RCC 7860 (cell line): ENCODE data around the gene IFRD1.
A peak's percentile ranks its signal among the peaks of the same experiment; 100 is the strongest.
"Not testable (repeated sequence)": the region's sequence is repeated elsewhere in the genome, so short reads cannot be mapped to it uniquely, and the experiment has no call there.

Experiments
- DNase-seq: peaks from one replicate; pipeline ENCODE4 v3.0.0-alpha.2; 2015; ENCODE audit warnings: low spot score
- FAIRE-seq: peaks from 2 replicates; lab custom pipeline; 2012; peaks lifted over from hg19 to GRCh38; lab: Jason Lieb, UNC

IFRD1 gene

DNA sequence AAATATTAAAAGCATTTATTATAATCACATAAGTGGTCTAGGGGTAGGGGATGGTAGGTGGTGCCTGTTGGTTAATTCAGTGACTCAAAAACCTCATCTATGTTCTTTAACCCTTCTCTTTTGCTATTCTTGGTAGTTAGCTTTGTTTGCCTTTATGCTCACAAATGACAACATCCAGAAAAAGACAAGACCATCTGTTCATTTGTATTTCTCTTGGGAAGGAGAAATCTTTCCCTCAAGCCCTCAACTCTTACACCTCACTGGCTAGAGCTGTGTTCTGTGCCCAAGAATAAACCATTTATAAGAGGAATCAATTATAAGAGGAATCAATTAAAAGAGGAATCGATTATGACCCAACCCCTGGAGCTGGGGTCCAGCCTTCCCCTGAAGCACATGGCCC, 10.8 kb upstream of the IFRD1 start:
- FAIRE-seq (no peak), DNase-seq (no peak)

DNA sequence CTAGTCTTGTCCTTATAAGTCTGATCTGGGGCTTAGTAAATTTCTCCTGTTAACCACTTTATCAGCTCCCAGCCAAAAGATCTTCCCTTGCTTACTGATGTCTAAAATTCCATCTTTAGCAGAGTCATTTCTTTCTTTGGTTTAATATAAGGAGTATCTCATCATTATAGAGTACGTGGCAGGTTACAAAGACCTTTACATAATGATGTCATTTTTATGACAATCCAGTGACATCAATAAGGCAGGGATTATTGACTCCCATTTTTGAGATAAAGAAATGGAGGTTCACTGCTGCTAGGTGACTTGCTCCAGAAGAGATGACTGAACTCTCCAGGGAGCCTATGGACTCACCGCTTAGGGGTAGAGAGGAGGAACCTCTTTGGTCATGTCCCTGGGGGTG, 8.1 kb upstream of the IFRD1 start:
- no peak for DNase-seq
- no peak for FAIRE-seq

DNA sequence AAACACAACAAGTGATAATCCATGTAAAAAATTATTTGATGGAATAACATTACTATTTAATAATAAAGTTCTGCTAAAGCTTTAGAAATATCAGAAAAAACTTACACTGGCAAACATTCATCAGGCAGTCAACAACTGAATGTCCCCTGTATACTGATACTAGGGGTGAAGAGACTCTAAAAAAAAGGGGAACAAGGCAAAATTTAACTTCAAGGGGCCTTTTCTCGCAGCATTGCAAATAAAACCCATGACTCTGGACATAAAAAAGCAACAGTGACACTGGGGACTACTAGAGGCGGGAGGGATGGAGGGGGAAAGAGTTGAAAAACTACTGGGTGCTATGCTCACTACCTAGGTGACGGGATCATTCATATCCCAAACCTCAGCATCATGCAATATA, 5.8 kb upstream of the IFRD1 start:
- FAIRE-seq (no peak), DNase-seq (no peak)

DNA sequence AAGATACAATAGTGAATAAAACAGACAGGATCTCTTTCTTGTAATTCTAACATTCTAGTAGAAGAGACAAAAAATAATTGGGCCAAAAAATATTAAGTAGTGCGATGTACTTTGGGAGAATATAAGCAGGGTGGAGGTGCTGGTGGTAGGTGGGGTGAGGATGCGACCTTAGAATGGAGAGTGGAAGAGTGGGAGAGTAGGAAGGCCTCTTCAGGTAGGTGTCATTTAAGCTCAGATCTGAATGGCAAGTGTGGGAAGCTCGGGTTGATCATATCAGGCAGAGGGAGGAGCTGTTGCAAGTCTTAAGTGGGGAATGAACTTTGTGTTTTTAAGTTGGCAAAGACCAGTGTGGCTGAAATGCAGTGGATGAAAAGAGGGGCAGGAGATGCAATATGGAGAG, 3.8 kb upstream of the IFRD1 start:
- FAIRE-seq (no peak), DNase-seq (no peak)

DNA sequence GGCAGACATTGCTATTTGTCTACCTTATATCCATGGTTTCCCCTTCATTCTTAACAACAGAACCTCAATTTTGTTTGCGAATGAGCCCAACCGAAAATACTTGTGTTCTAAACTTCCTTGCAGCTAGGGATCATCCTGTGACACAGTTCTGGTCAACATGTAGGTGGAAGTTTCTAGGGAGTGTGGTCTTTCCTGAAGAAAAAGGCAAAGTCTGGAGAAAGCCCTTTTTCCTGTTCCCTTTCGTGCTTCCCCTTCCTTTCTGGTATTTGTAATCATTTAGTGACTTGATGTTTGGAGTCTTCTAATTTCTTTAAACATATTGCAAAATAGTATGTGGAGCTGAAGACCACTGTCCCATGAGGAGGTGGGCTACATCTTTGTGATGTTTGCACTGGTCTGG, 2.9 kb upstream of the IFRD1 start:
- no peak for DNase-seq
- FAIRE-seq: no peak

DNA sequence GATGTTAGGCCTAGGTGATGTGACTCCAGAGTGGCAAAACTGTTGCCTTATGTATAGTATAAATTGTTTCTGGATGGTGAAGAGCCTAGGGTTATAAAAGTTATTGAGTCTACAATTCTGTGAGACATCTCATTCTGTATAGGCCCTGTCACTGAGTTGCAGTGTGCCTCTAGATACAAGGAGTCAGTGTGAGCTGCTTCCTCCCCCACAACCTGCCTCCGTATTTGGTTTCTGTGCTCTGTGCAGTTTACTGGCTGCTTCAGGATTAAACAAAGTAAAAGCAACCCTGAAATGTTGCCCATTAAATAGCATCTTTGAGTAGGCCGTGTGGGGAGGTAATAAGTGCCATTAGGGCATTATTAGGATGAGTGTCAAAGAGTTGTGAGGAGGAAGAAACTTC, 1.9 kb upstream of the IFRD1 start:
- FAIRE-seq (no peak), DNase-seq (no peak)

DNA sequence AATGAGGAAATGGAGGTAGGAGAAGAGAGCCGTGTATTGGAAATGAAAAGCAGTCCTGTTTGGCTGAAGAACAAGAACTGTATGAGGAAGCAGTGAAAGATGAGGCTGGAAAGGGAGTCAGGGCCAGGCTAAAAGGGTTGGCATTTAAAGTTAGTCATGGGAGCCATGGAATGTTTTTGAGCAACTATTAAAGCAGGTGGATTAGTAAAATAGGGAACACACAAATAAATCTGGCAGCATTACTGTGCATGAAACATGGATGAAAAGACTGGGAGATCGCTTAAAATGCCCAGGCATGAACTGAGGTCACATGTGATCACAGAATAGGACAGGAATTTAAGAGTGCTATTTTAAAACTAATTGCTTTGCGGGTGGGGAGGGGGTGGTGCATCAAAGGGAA, 1.4 kb upstream of the IFRD1 start:
- DNase-seq: no peak
- FAIRE-seq: no peak

DNA sequence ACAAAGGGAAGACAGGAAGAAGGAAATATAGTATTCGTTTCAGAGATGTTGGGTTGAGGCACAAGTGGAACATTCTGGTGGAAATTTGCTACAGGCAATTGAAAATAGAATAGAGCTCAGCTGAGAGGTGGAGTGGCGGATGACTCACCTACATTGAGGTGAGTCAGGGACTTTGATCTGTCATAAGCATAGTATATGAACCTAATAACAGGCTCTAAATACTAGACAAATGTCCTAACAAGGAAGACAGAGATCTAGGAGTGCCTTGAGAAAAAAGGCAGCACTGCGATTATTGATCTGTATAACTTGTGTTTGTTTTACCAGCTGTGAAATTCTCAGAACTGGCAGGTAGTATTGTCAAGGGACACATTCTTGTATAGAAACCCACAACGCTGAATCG, 907 bp upstream of the IFRD1 start:
- peak; percentile 78 for FAIRE-seq
- peak; percentile 55 for DNase-seq

DNA sequence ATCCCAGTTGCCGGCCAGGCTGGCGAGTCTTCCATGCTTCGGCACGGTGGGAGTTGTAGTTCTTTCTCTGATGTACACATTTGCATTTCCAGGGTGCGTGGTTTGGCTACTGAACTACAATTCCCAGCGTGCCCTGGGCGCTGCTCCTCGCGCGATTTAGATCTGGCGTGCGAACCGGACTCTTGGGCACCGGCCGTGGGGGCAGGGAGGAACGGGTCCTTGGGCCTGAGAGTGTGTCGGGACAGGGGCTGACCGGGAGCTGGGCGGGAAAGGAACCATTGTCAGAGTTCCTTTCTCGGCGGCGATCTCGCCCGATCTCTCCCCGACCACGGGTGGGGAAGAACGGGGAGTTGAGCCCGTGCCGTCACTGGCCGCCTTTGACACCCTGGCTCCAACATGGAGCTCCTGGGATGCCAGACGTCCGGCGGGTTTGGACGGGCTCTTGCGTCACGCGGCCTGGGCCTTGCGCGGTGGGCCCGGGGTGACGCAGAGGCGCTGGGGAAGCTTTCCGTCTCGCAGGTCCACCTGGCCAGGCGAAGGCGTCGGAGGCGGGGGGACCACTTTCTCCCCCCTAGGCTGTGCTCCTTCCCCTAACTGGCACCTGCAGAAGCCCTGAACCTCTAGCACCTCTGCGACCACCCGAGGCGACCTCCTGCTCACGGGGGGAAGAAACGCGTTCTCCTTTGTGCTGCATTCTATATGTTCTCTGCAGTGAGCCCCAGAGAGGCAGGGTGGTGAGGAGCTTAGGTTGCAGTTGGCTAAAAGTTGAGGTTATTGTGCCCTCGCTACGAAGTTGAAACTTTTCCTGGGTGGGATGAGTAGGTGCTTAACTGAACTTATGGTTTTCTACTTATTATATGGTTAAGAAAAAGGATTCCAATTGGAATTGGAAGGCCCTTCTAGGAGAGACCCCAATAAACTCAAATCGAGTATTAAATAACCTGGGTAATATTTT, 824 bp downstream of the IFRD1 start:
- peak; percentile 74 for FAIRE-seq
- peak; percentile 96 for DNase-seq

DNA sequence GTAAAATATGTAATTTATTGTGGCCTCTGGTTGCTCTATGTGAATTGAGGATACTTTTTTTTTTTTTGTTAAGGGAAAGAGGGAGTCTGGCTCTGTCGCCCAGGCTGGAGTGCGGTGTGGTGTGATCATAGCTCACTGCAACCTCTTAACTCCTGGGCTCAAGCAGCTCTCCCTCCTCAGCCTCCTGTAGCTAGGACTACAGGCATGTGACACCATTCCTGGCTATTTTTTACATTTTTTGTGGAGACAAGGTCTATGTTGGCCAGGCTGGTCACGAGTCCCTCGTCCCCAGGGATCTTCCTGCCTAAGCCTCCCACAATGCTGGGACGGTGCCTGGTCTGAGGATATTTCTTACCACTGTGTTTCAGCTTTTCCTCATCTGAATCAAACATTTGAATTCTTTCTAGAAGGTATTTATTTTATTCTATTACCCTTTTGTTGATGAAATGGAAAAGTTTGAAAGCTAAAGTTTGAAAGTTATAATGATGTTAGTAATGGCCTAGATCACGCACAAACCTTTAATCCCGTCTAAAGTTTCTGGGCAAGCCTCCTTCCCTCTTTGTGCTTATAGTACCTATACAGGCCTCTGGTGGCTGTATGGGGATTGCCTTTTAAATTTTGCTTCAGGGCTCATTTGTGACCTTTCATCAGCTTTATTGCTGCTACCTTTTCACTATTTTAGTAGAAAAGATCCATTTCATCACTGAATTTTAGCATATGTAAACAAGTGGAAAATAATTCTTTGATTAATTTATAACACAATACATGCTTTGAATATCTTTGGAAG, 2.0 kb downstream of the IFRD1 start:
- peak; percentile 54 for FAIRE-seq
- DNase-seq: peak; percentile 32

DNA sequence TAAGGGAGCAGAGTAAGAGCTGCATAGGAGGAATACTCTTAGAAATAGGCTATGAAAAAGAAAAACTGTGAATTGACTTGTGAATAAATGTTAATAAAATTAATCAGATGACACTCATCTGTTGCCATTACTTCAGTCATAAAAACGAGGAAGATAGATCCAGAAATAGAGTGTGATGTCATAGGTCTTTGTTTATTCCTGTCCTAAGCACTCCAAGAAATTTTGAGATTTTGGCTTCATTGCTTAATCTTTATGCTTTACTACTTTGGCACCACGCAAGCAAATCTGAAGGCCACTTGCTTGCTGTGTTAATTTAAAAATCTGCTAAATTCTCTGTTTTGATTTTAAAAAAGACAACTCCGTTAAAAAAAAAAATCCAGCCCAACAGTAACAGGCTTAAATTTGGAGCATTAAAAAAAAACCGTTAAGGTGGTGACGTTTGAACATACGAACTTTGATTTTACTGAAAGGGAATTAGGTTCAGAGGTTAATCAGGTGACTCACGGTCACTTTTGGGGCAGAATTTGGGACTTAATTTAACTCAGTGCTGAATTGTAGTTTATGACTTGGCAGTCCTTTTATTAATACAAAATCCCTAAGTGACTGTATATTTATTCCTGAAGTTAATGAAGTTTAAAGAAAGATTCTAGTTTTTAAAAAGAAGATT, 3.4 kb downstream of the IFRD1 start:
- FAIRE-seq: peak; percentile 11
- no peak for DNase-seq

DNA sequence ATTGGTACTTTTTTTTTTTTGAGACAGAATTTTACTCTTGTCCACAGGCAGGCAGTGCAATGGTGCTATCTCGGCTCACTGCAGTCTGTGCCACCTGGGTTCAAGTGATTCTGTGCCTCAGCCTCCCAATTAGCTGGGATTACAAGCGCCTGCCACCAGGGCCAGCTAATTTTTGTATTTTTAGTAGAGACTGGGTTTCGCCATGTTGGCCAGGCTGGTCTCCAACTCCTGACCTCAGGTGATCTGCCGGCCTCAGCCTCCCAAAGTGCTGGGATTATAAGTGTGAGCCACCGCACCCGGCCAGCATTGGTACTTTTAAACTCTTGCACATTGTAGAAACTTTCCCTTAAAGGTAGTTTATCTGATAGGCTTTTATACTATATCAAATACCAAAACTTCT, 3.9 kb downstream of the IFRD1 start:
- DNase-seq, FAIRE-seq: not testable (repeated sequence)

DNA sequence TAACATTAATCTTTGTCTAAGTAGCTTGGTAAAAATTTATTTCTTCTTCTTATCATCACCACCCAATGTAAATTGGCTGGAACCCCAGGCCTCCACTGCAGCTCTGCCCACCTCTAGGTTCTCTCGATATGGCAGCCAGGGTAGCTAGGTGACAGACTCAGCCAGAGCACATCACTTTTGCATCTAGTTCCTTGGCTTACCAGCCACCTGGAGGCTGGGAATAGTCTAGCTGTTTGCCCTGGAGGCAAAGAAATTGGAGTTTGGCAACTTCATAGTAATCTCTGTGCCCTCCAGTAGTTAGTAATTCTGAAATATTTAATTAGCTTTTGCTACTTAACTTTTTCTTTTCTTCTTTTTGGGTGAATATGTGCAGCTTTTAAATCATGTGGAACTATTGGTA, 9.4 kb downstream of the IFRD1 start:
- DNase-seq (no peak), FAIRE-seq (no peak)

DNA sequence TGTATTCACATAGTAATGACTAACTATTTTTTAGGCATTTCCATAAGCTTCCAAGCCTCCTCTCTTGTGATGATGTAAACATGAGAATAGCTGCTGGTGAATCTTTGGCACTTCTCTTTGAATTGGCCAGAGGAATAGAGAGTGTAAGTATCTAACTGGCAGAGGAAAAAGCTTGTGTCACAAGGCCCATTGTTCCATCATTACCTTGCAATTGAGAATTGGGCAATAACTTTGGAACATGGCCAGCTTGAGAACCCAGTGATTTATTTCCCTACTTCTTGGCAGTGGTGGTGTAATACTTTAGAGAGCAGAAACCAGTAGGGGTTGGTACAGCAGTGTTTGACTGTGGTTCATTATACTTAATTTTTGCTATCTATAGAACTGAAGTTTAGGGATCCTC, 12.0 kb downstream of the IFRD1 start:
- no peak for DNase-seq
- FAIRE-seq: no peak

DNA sequence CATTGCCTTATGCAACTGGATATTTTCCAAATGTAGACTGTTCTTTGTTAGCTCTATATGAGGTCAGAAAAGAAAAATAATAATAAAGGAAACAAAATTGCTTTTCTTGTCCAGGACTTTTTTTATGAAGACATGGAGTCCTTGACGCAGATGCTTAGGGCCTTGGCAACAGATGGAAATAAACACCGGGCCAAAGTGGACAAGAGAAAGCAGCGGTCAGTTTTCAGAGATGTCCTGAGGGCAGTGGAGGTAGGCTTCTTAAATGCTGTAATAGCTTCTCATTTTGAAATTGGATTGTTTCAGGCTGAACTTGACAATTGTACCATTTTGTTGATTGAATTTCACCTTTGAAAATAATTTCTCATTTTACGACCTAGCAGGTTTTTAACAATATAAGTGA, 17.6 kb downstream of the IFRD1 start:
- DNase-seq (no peak), FAIRE-seq (no peak)

DNA sequence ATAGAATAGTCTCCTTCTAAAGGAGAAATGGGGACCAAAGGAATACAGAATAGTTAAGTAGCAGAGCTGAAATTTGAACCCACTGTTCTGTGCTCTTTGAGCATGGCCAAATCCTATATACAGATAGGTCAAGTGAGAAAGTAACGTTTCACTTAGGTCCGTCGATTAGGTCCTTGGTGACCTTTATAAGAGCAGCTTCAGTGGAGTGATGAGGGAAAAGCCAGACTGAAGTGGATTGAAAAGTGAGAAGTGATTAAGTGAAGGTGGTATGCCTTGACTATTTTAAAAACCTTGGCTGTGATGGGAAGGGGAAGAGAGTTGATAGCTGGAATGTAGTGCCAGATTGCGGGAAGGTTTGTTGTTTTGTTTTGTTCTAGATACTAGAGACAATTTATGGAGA, 19.9 kb downstream of the IFRD1 start:
- FAIRE-seq: no peak
- DNase-seq: no peak

DNA sequence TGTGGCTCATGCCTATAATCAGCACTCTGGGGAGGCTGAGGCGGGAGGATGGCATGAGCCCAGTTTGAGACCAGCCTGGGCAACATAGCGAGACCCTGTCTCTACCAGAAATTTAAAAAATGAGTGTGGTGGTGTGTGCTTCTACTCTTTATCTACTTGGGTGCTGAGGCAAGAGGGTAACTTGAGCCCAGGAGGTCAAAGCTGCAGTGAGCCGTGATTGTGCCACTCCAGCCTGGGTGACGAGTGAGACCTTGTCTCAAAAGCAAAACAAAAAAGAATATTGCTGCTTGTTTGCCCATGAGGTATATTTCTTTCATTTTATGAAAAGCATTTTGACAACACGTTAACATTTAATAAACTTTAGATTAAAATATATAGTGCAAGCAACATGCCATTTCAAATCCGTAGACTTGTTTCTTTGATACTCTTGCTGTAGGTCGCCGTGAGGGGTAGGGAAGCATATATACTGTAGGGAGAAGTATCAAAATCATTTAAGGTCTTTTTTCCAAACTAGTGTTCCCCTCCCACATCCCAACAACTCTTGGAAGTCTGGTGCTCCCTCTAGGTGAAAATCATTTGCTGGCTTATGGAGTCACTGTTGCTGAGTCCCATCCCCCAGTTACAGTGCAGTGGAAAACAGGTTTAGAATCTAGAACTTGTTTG, 26.3 kb downstream of the IFRD1 start:
- FAIRE-seq: no peak
- no peak for DNase-seq

DNA sequence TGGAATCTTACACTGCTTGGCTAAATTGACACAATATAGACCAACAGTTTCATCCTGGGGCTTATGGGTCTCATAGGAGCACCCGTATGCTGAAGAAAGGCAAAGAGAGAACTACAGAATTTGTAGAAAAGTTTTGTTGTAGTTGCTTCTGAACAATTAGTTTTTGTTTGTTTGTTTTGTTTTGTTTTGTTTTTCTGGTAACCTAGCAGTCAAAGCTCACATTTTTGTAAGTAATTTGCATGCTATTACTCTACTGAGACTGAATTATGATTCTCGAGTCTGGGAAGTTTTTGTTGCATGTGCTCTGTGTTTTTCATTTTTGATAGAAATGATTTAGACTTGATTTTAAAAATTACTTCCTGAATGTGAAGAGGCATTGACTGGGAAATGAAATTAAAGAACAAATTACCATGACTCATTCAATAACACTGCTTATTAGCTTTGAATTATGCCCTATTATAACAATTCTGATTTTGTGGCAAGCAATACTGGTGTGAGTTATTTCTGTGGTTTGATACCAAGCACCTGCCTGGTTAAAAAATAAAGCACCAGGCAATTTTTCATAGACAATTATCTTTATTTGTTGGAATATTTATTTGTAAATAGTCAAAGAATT, 31.0 kb downstream of the IFRD1 start:
- FAIRE-seq (no peak), DNase-seq (no peak)

DNA sequence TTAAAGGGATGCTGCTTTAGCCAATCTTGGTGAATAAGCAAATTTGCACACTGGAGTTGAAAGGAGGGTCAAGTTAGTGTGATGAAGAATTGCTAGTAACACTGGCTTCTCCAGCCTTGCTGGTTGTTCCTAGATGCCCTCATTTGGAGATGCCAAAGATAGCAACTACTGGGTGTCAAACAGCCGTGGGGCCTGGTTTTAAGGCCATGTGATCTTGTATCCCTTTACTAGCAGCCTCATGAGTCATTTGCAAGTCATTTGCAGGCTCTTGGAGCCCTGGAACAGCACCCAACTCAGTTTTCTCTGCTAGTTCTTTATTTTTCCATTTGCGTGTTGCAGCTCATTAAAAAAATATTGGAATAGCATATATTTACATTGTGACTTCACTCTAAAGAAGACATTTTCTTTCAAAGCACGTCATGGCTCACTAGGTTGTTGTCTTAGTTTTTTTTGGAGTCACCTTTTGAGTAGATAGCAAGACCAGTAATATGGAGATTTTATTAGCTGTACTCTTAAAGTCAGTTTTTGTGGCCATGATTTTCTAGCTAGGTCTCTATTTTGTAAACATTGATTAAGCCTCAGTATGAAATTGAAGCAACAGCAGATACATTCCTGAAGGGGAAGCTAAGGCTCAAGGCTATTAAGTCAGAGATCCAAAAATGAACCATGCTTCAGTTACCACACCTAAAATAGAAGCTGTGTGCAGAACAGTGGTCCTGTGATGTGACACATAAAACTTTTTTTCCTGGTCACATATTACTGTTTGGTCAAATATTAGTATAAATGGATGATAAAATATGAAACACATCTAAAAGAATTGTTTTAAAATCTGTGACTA, 31.8 kb downstream of the IFRD1 start:
- DNase-seq (peak; percentile 85), FAIRE-seq (peak; percentile 92)
